Activated T-helper 1 cell treated with Interleukin-2 at 50 U/mL for 16 hours (primary cell): ENCODE results near the gene SERPINC1.
"Not testable (repeated sequence)": the region's sequence is repeated elsewhere in the genome, so short reads cannot be mapped to it uniquely, and the experiment has no call there.

Experiments used
- DNase-seq: peaks from one replicate; pipeline ENCODE4 v3.0.0-alpha.2; 2020; ENCODE audit warnings: low read depth

Gene SERPINC1

GRCh38 chr1:173862769-173863223 is 54.3 kb downstream of the SERPINC1 start:
- DNase-seq = no peak

GRCh38 chr1:173862146-173862768 is 54.9 kb downstream of the SERPINC1 start:
- DNase-seq = not testable (repeated sequence)

DNA sequence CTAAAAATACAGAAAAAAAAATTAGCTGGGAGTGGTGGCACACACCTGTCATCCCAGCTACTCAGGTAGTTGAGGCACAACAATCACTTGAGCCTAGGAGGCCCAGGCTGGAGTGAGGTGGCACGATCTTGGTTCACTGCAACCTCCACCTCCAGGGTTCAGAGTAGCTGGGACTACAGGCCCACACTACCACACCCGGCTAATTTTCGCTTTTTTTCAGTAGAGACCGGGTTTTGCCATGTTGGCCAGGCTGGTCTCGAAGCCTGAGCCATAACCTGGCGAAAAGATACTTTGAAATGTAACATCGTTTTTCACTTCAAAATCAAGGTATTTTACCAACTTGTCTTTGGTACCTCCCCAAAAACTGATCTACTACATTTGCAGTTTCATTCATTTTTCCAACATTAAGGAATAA is 55.4 kb downstream of the SERPINC1 start:
- no peak for DNase-seq

- DNase-seq = no peak
Observed at GRCh38 chr1:173860065-173860464, 57.1 kb downstream of the SERPINC1 start.

DNA sequence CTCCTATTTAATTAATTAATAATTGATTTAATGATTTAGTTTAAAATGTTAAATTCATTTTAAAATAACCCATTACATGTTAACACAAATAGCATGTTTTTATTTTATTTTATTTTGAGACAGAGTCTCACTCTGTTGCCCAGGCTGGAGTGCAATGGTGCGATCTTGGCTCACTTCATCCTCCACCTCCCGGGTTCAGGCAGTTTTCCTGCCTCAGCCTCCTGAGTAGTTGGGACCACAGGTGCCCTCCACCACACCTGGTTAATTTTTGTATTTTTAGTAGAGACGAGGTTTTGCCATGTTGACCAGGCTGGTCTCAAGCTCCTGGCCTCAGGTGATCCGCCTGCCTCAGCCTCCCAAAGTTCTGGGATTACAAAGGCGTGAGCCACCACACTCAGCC is 57.6 kb downstream of the SERPINC1 start:
- not testable (repeated sequence) for DNase-seq

- no peak for DNase-seq
Observed at GRCh38 chr1:173857363-173857917, 59.7 kb downstream of the SERPINC1 start.

DNA sequence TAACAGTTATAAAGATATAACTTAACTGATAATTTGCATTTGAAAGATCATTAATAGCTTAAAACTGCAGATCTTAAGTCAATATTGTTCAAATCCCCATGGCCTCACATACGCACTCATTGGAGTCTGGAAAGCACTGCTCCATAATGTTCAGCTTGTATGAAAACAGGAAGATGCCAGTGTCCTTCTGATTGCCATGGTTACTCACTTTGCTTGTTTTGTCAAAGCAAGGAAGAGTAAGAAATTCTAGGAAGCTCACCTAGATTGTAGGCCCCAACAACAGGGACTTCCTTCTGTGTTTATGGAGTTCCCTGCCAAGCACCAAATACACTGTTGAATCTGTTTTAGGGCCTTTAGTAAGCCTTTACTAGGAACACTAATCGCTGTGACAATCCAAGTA is 60.2 kb downstream of the SERPINC1 start:
- DNase-seq = no peak

- DNase-seq = no peak
Observed at GRCh38 chr1:173856014-173856413, 61.1 kb downstream of the SERPINC1 start.
